ENCODE measurements around the gene ITPKB.

Gene ITPKB

GRCh38 chr1:226666692-226667091, 72.4 kb downstream of the ITPKB start:
- DNase-seq (ENCODE audit: low read depth in 3 of 3), result no peak

- DNase-seq (ENCODE audit: low read depth in 3 of 3), result no peak
Observed at GRCh38 chr1:226666164-226666506, 72.9 kb downstream of the ITPKB start.

GRCh38 chr1:226665505-226666163, 73.4 kb downstream of the ITPKB start:
- DNase-seq (ENCODE audit: low read depth in 3 of 3), result no peak

GRCh38 chr1:226664413-226665101, 74.5 kb downstream of the ITPKB start:
- DNase-seq (ENCODE audit: low read depth in 3 of 3), result no peak

GRCh38 chr1:226663327-226663704, 75.8 kb downstream of the ITPKB start:
- no peak for DNase-seq (ENCODE audit: low read depth in 3 of 3)

- peak; percentile 65 to 81 (median 77) for DNase-seq (ENCODE audit: low read depth in 3 of 3)
Observed at GRCh38 chr1:226662642-226663326, 76.3 kb downstream of the ITPKB start.

GRCh38 chr1:226661965-226662364, 77.1 kb downstream of the ITPKB start:
- no peak for DNase-seq (ENCODE audit: low read depth in 3 of 3)

- no peak for DNase-seq (ENCODE audit: low read depth in 3 of 3)
Observed at GRCh38 chr1:226661271-226661670, 77.8 kb downstream of the ITPKB start.

GRCh38 chr1:226660410-226661182, 78.5 kb downstream of the ITPKB start:
- no peak for DNase-seq (ENCODE audit: low read depth in 3 of 3)

GRCh38 chr1:226659641-226660040, 79.4 kb downstream of the ITPKB start:
- no peak for DNase-seq (ENCODE audit: low read depth in 3 of 3)

GRCh38 chr1:226659136-226659535, 79.9 kb downstream of the ITPKB start:
- DNase-seq (ENCODE audit: low read depth in 3 of 3), result no peak

GRCh38 chr1:226658546-226659125, 80.4 kb downstream of the ITPKB start:
- DNase-seq (ENCODE audit: low read depth in 3 of 3), result no peak

GRCh38 chr1:226657895-226658545, 81.1 kb downstream of the ITPKB start:
- DNase-seq (ENCODE audit: low read depth in 3 of 3), result no peak

GRCh38 chr1:226656601-226657277, 82.3 kb downstream of the ITPKB start:
- DNase-seq (ENCODE audit: low read depth in 3 of 3), result no peak

- no peak for DNase-seq (ENCODE audit: low read depth in 3 of 3)
Observed at GRCh38 chr1:226656201-226656600, 82.9 kb downstream of the ITPKB start.

GRCh38 chr1:226655251-226656163, 83.6 kb downstream of the ITPKB start:
- DNase-seq (ENCODE audit: low read depth in 3 of 3), result no peak

- DNase-seq (ENCODE audit: low read depth in 3 of 3), result no peak
Observed at GRCh38 chr1:226654668-226655055, 84.4 kb downstream of the ITPKB start.

- no peak for DNase-seq (ENCODE audit: low read depth in 3 of 3)
Observed at GRCh38 chr1:226654046-226654667, 84.9 kb downstream of the ITPKB start.

GRCh38 chr1:226653311-226653921, 85.7 kb downstream of the ITPKB start:
- DNase-seq (ENCODE audit: low read depth in 3 of 3), result peak in 1 of 3 experiments; percentile 42

All from stimulated activated CD4-positive, alpha-beta T cell treated with anti-CD3 and anti-CD28 coated beads, TNF-alpha, amount 100 ng/mL, for 24 hours (primary cell).